ENCODE results near the gene ADAM29.
"Not testable (repeated sequence)": the region's sequence is repeated elsewhere in the genome, so short reads cannot be mapped to it uniquely, and the experiment has no call there.

The ADAM29 gene

GRCh38 chr4:174918058-174918457 is at the start of gene ADAM29:
TSS of gene ADAM29 (plus strand) at chr4:174918358. CDS start at chr4:174975526, 57,168 bp downstream.
- DNase-seq: no peak

DNA sequence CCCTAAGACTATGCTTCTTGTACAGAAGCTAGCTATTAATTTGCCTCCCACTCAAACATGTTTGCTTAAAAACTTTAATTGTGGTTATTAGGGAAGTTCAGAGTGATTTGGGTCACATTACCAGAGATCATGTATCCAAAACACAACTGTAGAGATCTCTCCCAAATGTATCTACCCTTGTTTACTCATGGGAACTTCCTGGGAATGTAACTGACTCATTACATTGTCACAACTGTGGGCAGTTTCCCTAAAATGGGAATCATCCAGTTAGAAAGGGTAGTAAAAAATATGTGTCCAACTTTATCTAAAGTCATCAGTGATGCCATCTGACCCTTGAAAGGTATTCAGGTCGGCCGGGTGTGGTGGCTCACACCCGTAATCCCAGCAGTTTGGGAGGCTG is 48.8 kb upstream of the ADAM29 start:
- DNase-seq: no peak

GRCh38 chr4:174870311-174870710 is 47.8 kb upstream of the ADAM29 start:
- DNase-seq: no peak

GRCh38 chr4:174871407-174871806 is 46.8 kb upstream of the ADAM29 start:
- no peak for DNase-seq

DNA sequence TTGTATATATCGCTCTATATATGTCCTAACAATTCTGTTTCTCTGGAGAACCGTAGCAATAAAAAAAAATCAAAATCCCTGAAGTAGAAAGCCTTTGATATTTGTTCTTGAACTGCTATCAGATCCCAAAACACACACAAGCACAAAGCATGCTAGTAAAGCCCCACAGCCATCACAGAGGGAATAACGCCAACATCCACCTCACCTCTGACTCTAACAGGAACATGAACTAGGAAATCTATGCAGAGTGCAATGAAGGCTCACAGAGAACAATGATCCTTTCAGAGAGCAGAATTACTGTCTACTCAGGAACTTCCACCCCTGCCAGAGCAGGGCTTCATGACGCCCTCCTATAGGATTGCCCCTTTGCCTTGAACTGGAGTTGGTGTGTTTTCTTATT is 45.0 kb upstream of the ADAM29 start:
- not testable (repeated sequence) for DNase-seq

GRCh38 chr4:174873931-174874330 is 44.2 kb upstream of the ADAM29 start:
- DNase-seq: no peak

GRCh38 chr4:174874898-174875297 is 43.3 kb upstream of the ADAM29 start:
- no peak for DNase-seq

GRCh38 chr4:174880001-174880400 is 38.2 kb upstream of the ADAM29 start:
- no peak for DNase-seq

GRCh38 chr4:174882317-174882992 is 35.7 kb upstream of the ADAM29 start:
- no peak for DNase-seq

GRCh38 chr4:174907508-174907907 is 10.7 kb upstream of the ADAM29 start:
- no peak for DNase-seq

GRCh38 chr4:174910271-174910670 is 7.9 kb upstream of the ADAM29 start:
- no peak for DNase-seq

- DNase-seq: no peak
Observed at GRCh38 chr4:174912919-174913543, 5.1 kb upstream of the ADAM29 start.

DNA sequence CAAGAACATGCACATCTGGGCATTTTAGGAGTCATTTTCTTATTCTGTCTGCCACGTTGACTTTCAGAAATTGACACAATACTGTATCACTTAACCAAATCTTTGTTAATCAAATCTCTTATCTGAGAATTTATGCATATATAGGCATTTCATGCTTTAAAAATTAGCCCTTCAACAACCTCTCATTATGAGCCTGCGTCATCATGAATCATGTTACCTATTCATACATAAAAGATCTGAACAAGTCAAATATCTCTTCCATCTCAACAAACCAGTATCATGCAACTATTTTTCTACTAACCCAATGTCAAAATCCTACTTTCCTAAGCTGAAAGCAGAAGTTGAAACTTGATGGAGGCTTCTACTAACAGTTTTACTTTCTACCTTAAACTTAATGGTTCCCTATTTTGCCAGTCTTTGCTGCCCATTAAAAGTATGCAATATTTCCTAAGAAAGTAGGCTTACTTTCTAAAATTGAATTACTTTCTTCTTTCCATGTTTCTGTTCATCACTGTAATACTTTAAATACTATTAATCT is 1.8 kb downstream of the ADAM29 start:
- peak; percentile 84 for DNase-seq

DNA sequence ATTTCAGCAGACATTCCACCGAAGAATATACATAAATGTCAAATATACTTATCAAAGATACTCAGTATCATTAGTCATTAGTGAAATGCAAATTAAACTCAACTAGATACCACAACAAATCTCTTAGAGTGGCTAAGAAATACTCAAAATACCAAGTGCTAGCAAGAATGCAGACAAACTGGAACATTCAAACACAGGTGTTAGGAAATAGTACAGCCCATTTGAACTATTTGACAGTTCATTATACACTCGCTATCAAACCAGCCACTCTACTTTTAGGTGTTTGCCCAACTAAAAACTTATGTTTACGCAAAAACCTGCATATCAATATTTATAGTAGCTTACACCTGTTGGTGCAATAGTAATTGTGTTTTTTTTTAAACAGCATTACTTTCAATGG is 8.8 kb downstream of the ADAM29 start:
- DNase-seq: no peak

DNA sequence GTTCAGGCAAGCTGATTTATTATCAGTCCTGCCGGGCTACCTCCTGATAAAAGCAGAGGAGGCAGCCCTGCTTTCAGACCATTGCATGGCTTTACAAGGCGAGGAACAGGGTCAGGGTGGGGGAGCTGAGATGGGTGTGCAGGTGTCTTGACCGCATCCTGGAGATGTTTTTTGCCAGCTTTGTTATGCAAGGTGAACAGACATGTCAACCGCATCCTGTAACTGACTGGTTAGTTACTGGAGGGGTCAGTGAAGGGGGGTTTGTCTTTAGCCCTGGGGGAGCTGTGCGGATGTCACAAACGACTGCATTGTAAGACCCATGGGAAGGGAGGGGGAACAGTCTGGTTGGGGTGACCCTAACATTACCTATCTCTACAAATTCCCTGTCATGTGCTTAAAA is 10.0 kb downstream of the ADAM29 start:
- DNase-seq: no peak

- no peak for DNase-seq
Observed at GRCh38 chr4:174928575-174929253, 10.6 kb downstream of the ADAM29 start.

DNA sequence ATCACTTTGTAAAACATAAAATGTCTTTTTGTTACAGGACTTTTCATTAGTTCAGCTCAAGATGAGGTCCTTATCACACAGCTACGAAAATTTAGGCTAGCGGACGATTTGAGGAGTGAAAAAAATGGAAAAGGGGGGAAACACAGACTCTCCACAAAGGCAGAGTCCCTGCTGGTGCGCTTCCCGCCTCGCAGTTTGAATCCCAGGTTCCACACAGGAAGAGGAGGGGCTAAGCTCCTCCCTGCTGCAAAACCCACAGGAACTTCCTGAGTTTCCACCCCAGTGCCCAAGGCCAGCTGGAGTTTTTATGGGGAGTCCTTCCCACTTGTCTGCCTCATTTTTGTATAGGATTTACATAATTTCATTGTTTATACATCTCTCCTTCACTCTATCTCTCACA is 11.2 kb downstream of the ADAM29 start:
- DNase-seq: no peak

DNA sequence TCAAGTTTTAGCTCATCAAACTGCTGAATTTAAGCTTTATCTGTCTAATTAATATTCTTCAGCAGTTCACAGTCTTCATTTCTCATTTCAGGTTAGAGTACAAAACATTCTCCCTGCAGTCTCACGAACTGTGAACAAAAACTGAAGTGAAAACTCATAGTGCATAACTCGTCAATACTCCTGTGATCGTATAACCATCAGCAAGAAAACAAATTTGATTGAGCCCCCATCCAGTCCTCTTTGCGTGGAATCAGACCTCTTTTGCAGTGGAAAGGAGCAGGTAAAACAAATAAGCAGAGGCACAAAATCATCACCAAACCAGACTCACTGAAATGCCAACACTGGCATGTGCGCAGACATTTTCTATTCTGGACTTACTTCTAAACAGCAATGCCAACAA is 12.7 kb downstream of the ADAM29 start:
- no peak for DNase-seq

DNA sequence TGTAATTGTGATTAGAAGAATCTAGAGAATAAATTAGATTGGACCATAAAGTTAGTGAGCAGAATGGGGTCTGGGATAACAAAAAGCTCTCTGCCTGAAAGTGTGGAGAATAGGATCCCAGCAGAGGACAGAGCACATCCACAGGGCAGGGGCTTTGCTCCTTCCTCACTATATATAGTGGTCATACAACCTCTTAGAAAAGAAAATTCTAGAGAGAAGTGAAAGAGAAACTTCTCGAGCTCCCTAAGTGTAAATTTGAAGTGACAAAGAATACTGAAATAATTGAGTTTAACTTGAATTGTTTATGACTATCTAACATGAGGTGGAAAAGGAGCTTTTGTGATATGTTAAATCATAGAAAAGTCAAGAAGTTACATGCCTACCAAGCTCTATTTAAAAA is 14.9 kb downstream of the ADAM29 start:
- no peak for DNase-seq

GRCh38 chr4:174934360-174934759 is 16.2 kb downstream of the ADAM29 start:
- DNase-seq: no peak

DNA sequence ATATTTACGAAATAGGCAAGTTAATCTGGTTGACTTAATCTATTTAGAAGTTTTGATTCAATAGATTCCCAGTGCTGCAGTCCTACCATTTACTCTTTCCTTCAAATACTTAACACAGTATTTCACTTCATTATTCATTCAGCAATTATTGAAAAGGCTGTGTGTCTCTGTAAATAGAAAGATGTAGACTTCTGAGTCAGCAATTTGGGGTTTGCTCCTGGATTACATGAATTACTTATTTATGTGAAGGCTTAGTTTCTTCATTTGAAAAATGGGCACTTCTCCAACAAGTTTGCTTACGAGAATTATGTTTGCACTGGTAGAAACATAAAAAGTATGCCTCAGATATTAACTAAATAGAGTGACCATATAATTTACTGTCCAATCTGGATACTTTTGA is 17.4 kb downstream of the ADAM29 start:
- DNase-seq: no peak

- no peak for DNase-seq
Observed at GRCh38 chr4:174940002-174940401, 21.8 kb downstream of the ADAM29 start.

GRCh38 chr4:174946246-174946645 is 28.1 kb downstream of the ADAM29 start:
- no peak for DNase-seq

DNA sequence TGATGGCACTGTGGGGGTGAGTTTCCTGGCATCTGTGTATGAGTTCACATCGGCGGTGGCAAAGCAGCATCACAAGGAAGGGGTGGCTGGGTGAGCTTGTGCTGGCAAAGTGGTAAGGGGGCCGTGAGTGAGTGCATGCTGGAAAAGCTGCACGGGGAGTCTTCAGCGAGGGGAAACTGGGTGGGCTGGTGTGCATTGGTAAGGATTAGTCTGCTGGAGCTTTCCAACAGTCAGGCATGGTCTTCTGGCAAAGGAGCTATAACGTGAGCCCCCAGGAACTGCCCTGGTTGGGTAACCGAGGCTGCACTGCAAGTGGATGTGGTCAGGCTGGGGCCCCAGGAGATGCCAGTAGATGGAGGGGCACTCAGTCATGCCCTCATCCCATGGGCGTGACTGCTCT is 30.7 kb downstream of the ADAM29 start:
- no peak for DNase-seq

Measured in MV-4-11 (cell line).